A172 (cell line): ENCODE data around the gene SLC35D2. TPM values are rescaled to one million over a fixed set of nuclear protein-coding genes. Genes with fewer than 3 reads are reported as not detected.
"Not testable (repeated sequence)": the region's sequence is repeated elsewhere in the genome, so short reads cannot be mapped to it uniquely, and the experiment has no call there.

Source experiments
- DNase-seq: peaks from one replicate; pipeline ENCODE4 v3.0.0-alpha.2; 2015; ENCODE audit warnings: low spot score
- total RNA-seq: library from RNA; depleted of rRNA; stranded (reverse); fragments of >200 nt; shearing (Covaris generic); gene quantifications from 2 replicates; pipeline ENCODE4 v1.2.3, GENCODE V29; 2014

SLC35D2 gene
- total RNA-seq, 1 experiment from 2014 or later: 47.9 TPM

- no peak for DNase-seq
Observed at GRCh38 chr9:96400132-96400910, 16.8 kb upstream of the SLC35D2 start.

GRCh38 chr9:96399325-96399633 is 15.8 kb upstream of the SLC35D2 start:
- no peak for DNase-seq

- DNase-seq: no peak
Observed at GRCh38 chr9:96398582-96399324, 15.2 kb upstream of the SLC35D2 start.

- DNase-seq: no peak
Observed at GRCh38 chr9:96395964-96396363, 12.5 kb upstream of the SLC35D2 start.

- DNase-seq: no peak
Observed at GRCh38 chr9:96394832-96395496, 11.5 kb upstream of the SLC35D2 start.

- no peak for DNase-seq
Observed at GRCh38 chr9:96392263-96392662, 8.8 kb upstream of the SLC35D2 start.

DNA sequence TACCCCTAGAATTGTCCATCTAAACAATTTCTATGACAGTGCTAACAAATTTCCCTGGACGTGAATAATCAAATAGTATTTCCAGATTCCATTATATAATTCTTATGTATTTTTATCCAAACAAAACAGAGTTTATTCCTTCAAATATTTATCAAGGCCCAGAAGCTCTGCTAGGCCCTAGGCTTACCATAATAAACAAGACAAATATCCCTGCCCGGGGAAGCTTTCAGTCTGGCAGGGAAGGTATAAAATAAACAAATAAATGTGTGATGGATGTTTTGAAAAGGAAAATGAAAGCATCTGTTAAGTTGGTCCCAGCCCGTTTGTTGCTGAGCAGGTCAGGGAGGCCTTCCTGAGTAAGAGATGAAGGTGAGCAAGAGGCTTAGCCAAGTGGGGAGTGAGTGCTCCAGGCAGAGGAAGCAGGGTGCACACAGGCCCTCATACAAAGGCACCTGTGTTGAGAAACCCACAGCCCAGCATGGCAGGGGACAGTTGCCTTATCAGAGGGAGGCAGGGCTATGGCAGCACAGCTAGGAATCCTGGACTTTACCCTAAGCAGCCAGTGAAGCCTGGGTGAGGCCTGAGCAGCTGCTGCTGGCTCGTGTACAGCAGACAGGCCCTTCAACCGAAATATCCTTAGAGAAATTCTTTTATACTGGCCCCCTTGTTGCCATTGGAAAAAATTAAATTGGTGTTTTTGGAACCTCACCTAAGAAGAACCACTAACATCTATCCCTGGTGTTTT is 7.7 kb upstream of the SLC35D2 start:
- no peak for DNase-seq

- no peak for DNase-seq
Observed at GRCh38 chr9:96388144-96388543, 4.6 kb upstream of the SLC35D2 start.

GRCh38 chr9:96386157-96386556 is 2.6 kb upstream of the SLC35D2 start:
- no peak for DNase-seq

- no peak for DNase-seq
Observed at GRCh38 chr9:96382839-96383164, 709 bp downstream of the SLC35D2 start.

GRCh38 chr9:96382175-96382574 is 1.3 kb downstream of the SLC35D2 start:
- peak; percentile 11 for DNase-seq

GRCh38 chr9:96381696-96382095 is 1.8 kb downstream of the SLC35D2 start:
- no peak for DNase-seq

GRCh38 chr9:96381125-96381524 is 2.4 kb downstream of the SLC35D2 start:
- DNase-seq: no peak

GRCh38 chr9:96379461-96379860 is 4.0 kb downstream of the SLC35D2 start:
- DNase-seq: no peak

DNA sequence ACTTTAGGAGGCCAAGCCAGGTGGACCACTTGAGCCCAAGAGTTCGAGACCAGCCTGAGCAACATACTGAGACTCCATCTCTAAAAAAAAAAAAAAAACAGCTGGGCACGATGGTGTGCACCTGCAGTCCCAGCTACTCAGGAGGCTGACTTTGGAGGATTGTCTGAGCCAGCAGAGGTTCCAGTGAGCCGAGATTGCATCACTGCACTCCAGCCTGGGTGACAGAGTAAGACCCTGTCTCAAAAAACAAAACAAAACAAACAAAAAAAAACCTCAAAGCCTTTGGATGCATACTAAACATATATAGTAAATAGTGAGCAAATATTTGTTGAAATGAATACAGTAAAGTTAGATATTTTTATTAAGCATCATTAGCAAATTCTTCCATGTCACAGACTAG is 5.3 kb downstream of the SLC35D2 start:
- no peak for DNase-seq

- DNase-seq: peak; percentile 77
Observed at GRCh38 chr9:96376891-96377874, 6.3 kb downstream of the SLC35D2 start.

DNA sequence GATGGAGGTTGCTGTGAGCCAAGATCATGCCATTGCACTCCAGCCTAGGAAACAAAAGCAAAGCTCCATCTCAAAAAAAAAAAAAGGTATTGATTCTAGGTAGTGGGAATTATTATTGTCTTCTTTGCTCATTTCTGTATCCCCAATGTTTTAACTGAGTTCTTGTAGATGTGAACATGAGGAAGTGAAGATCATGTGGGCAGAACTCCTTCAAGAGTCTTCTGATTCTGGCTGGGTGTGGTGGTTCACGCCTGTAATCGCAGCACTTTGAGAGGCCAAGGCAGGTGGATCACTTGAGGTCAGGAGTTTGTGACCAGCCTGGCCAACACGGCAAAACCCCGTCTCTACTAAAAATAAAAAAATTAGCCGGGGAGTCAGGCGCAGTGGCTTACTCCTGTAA is 8.0 kb downstream of the SLC35D2 start:
- not testable (repeated sequence) for DNase-seq

DNA sequence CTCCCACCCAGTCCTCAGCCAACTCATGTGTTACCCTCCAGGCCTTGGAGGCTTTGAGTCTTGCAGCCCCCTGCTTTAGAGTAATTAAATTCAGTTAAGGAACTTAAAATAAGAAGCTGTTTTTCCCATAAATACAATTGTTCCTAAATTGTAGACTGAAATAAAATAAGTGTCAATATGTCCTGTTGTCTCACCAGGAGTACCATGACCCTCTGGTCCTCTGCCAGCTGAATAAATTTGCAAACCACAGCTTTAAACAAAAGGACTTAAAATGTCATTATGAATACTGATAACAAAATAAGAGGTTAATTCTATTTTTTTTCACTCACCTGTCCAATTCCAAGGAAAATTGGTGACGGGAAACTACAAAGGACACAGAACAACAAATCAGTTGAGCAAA is 15.6 kb downstream of the SLC35D2 start:
- DNase-seq: no peak

DNA sequence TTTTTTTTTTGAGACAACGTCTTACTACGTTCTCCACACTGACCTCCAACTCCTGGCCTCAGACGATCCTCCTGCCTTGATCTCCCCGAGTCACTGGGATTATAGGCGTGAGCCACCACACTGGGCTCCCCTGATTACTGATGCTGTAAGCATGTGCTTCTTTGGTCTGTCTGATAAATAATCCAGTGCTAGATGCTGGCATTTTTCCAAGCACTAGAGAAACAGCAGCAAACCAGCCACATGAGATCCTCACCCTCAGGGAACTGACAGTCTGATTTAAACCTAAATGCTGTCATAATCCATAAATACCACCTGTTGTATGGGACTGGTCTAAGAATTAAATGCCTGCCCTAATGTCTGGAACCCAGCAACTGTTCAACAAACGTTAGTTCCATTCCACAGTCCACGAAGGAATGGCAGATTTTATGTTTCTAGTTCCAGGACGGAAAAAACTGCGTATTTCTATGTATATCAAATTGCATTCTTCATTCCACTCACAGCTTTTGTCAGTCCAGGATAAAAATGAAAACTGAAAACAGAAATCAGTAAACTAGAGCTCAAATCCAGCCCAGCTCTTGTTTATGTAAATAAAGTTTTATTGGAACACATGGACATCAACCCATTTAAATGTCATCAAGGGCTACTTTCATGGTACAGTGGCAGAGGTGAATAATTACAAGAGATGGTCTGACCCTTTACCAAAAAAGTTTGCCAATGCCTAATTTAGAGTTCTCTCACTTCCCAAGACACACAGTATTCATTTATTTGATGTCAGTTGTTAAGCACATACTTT is 20.1 kb downstream of the SLC35D2 start:
- DNase-seq: no peak

- DNase-seq: not testable (repeated sequence)
Observed at GRCh38 chr9:96362119-96362518, 21.4 kb downstream of the SLC35D2 start.
